Gastroesophageal sphincter (tissue), 4 donors: Measurements from ENCODE around the gene APBB1IP. TPM values are rescaled to one million over a fixed set of nuclear protein-coding genes. Genes with fewer than 3 reads are reported as not detected.

ENCODE experiments used
- ATAC-seq: fragments of 150-250 bp; one replicate; pipeline ENCODE4 v1.9.1; 2016; ENCODE audit warnings: mild to moderate bottlenecking, moderate library complexity
- H3K27ac ChIP-seq, 4 donors: fragments of 200-600 bp; sonication (generic) in 3 of 4; 1 replicate in 3 of 4; 2 replicates in 1 of 4; pipeline ENCODE4 v1.5.1; 2016 to 2019
- H3K27me3 ChIP-seq: fragments of 200-600 bp; sonication (generic); one replicate; pipeline ENCODE4 v1.5.1; 2019
- H3K36me3 ChIP-seq, 2 donors: fragments of 200-600 bp; sonication (generic); one replicate each; pipeline ENCODE4 v1.5.1; 2019; ENCODE audit warnings: control low read depth in 1 of 2
- H3K4me1 ChIP-seq, 3 donors: fragments of 200-600 bp; sonication (generic); 1 replicate in 2 of 3; 2 replicates in 1 of 3; pipeline ENCODE4 v1.5.1; 2016 to 2019; ENCODE audit warnings: control low read depth in 2 of 3
- H3K4me3 ChIP-seq, 2 donors: fragments of 200-600 bp; sonication (generic); one replicate each; pipeline ENCODE4 v1.5.1; 2019; ENCODE audit warnings: mild to moderate bottlenecking in 1 of 2, moderate library complexity in 1 of 2
- H3K9me3 ChIP-seq, 3 donors: fragments of 200-600 bp; sonication (generic); one replicate each; pipeline ENCODE4 v1.5.1; 2017 to 2019; ENCODE audit warnings: control low read depth in 2 of 3
- CTCF ChIP-seq, 4 experiments: fragments of 200-600 bp in 2 of 4; fragments of 450-650 bp in 2 of 4; sonication (generic) in 1 of 4; IDR thresholded peaks; one replicate each; pipeline ENCODE4 v1.5.1; 2017 to 2019; ENCODE audit warnings: antibody characterized with exemption in 4 of 4, mild to moderate bottlenecking in 2 of 4, moderate library complexity in 2 of 4
- EP300 ChIP-seq: sonication (generic); formaldehyde crosslinking; IDR thresholded peaks from one replicate; pipeline ENCODE4 v1.6.1; 2017; ENCODE audit warnings: antibody characterized with exemption, mild to moderate bottlenecking
- POLR2A ChIP-seq, 2 donors: fragments of 450-650 bp; IDR thresholded peaks; one replicate each; pipeline ENCODE4 v1.6.1; 2017; ENCODE audit warnings: antibody characterized with exemption in 2 of 2, mild to moderate bottlenecking in 2 of 2, moderate library complexity in 1 of 2
- POLR2AphosphoS5 ChIP-seq: sonication (generic); formaldehyde crosslinking; IDR thresholded peaks from one replicate; pipeline ENCODE4 v1.6.1; 2017; ENCODE audit warnings: antibody characterized with exemption
- WGBS, 2 donors: methylation state at CpG; one replicate each; pipeline ENCODE4 v1.1.5; 2018; ENCODE audit warnings: low coverage in 1 of 2; 5-methylcytosine and 5-hydroxymethylcytosine counted together
- total RNA-seq, 4 donors: library from RNA; depleted of rRNA; stranded (reverse); fragments of >200 nt; gene quantifications; one replicate each; pipeline ENCODE4 v1.1.0, GENCODE V29; 2016

Gene APBB1IP
- total RNA-seq, 4 donors from 2014 or later = 2.3 to 6.9 (median 4.9) TPM

- Histone ChIP-seq H3K4me3 (no peak overlapping the region), H3K27ac (no peak overlapping the region), H3K36me3 (no peaks in the 10 kb centered on the region), H3K4me1 (no peaks in the 10 kb centered on the region), H3K9me3 (no peaks in the 10 kb centered on the region), H3K27me3 (no peaks in the 10 kb centered on the region)
- TF ChIP-seq POLR2AphosphoS5 = no peak
- no peak for TF ChIP-seq EP300
- no peak for TF ChIP-seq POLR2A (IDR thresholded peaks at IDR 0.05)
- no peak for ATAC-seq
- WGBS, 2 donors = 63 to 73% methylated on average over 6 to 7 of the region's 8 CpGs
Observed at GRCh38 chr10:26448706-26449435, 10.7 kb downstream of the APBB1IP start.

GRCh38 chr10:26449726-26450125 lies 11.6 kb downstream of the APBB1IP start:
- Histone ChIP-seq H3K4me3 (no peak overlapping the region), H3K27ac (no peak overlapping the region), H3K27me3 (no peaks in the 10 kb centered on the region), H3K36me3 (no peaks in the 10 kb centered on the region), H3K9me3 (no peaks in the 10 kb centered on the region), H3K4me1 (no peaks in the 10 kb centered on the region)
- ATAC-seq = no peak
- WGBS, 2 donors = 13 to 56% methylated on average over 2 to 3 of the region's 3 CpGs
- TF ChIP-seq POLR2AphosphoS5 = no peak
- TF ChIP-seq EP300 = no peak
- no peak for TF ChIP-seq POLR2A (IDR thresholded peaks at IDR 0.05)
- TF ChIP-seq CTCF (IDR thresholded peaks at IDR 0.05) = no peak

- Histone ChIP-seq H3K27ac (no peak overlapping the region), H3K4me3 (no peak overlapping the region), H3K27me3 (no peaks in the 10 kb centered on the region), H3K4me1 (no peaks in the 10 kb centered on the region), H3K36me3 (no peaks in the 10 kb centered on the region), H3K9me3 (no peaks in the 10 kb centered on the region)
- WGBS, 2 donors = 7 to 16% methylated on average over 4 of the region's 4 CpGs
- ATAC-seq = no peak
- TF ChIP-seq POLR2A (IDR thresholded peaks at IDR 0.05) (no peak), EP300 (no peak), CTCF (IDR thresholded peaks at IDR 0.05) (no peak), POLR2AphosphoS5 (no peak)
Observed at GRCh38 chr10:26451903-26452302, 13.8 kb downstream of the APBB1IP start.

GRCh38 chr10:26453850-26454249 lies 15.7 kb downstream of the APBB1IP start:
- TF ChIP-seq POLR2AphosphoS5 = no peak
- TF ChIP-seq POLR2A (IDR thresholded peaks at IDR 0.05) = no peak
- no peak for TF ChIP-seq CTCF (IDR thresholded peaks at IDR 0.05)
- no peak for TF ChIP-seq EP300
- H3K27ac ChIP-seq = no peak overlapping the region
- WGBS, 2 donors = 44 to 55% methylated on average over 1 to 2 of the region's 2 CpGs
- ATAC-seq = no peak
- no peaks in the 10 kb centered on the region for H3K36me3 ChIP-seq
- no peaks in the 10 kb centered on the region for H3K4me1 ChIP-seq
- no peaks in the 10 kb centered on the region for H3K27me3 ChIP-seq
- H3K4me3 ChIP-seq = no peak overlapping the region
- H3K9me3 ChIP-seq = no peaks in the 10 kb centered on the region

DNA sequence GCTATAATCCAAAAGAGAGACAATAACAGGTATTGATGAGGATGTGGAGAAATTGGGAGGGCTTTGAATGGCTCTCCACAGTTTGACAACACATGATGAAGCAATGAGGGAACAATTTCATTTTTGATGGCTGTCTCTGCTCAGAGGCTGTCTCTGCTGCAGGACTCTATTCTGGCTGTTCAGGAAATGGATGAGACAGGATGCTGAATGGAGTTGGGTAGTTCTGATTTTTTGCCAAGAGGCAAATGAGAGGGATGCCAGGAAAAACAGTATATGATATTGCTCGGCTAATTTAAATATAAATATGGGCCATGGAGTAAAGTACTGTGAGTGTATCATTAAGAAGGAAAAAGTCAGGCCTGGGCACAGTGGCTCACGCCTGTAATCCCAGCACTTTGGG lies 16.8 kb downstream of the APBB1IP start:
- Histone ChIP-seq H3K4me3 (no peak overlapping the region), H3K27me3 (no peaks in the 10 kb centered on the region), H3K4me1 (no peaks in the 10 kb centered on the region), H3K27ac (no peak overlapping the region), H3K9me3 (no peaks in the 10 kb centered on the region), H3K36me3 (no peaks in the 10 kb centered on the region)
- 71 to 74% methylated on average over 1 to 2 of the region's 2 CpGs for WGBS, 2 donors
- ATAC-seq = no peak
- TF ChIP-seq EP300 (no peak), CTCF (IDR thresholded peaks at IDR 0.05) (no peak), POLR2A (IDR thresholded peaks at IDR 0.05) (no peak), POLR2AphosphoS5 (no peak)
